Stomach smooth muscle (tissue), 2 donors: ENCODE data around the gene MBNL2.

Experiments used
- H3K27ac ChIP-seq: one replicate; pipeline ENCODE4 v1.7.0; 2013; ENCODE audit warnings: mild to moderate bottlenecking, low read length, inconsistent platforms
- H3K27me3 ChIP-seq, 2 donors: one replicate each; pipeline ENCODE4 v1.7.0; 2013; ENCODE audit warnings: low read length in 2 of 2; ENCODE audit not compliant: insufficient read depth in 2 of 2, control insufficient read depth in 1 of 2
- H3K36me3 ChIP-seq, 2 donors: one replicate each; pipeline ENCODE4 v1.7.0; 2013; ENCODE audit warnings: low read length in 2 of 2; ENCODE audit not compliant: control insufficient read depth in 2 of 2, insufficient read depth in 2 of 2
- H3K4me1 ChIP-seq: one replicate; pipeline ENCODE4 v1.7.0; 2013; ENCODE audit warnings: low read length; ENCODE audit not compliant: control insufficient read depth, insufficient read depth
- H3K4me3 ChIP-seq, 2 donors: one replicate each; pipeline ENCODE4 v1.7.0; 2013; ENCODE audit warnings: low read length in 2 of 2
- H3K9ac ChIP-seq, 2 donors: one replicate each; pipeline ENCODE4 v1.7.0; 2013; ENCODE audit warnings: low read length in 2 of 2, mild to moderate bottlenecking in 1 of 2
- H3K9me3 ChIP-seq, 2 donors: one replicate each; pipeline ENCODE4 v1.7.0; 2013; ENCODE audit warnings: low read length in 2 of 2; ENCODE audit not compliant: control insufficient read depth in 2 of 2
- donor health status: healthy.
- donor health status: Pancreatic carcinoma.

The MBNL2 gene

GRCh38 chr13:97313551-97314260 is 91.6 kb downstream of the MBNL2 start:
- H3K4me1 ChIP-seq = peaks cover 37% of the 10 kb centered on the region
- no peak overlapping the region for H3K9ac ChIP-seq
- H3K4me3 ChIP-seq = peak overlapping the region in 1 of 2 donors; percentile 3
- H3K36me3 ChIP-seq = peaks cover 0 to 2% of the 10 kb centered on the region in 2 donors
- H3K27ac ChIP-seq = no peak overlapping the region
- H3K9me3 ChIP-seq = no peaks in the 10 kb centered on the region
- H3K27me3 ChIP-seq = no peaks in the 10 kb centered on the region

GRCh38 chr13:97316390-97316789 is 94.3 kb downstream of the MBNL2 start:
- peaks cover 47% of the 10 kb centered on the region for H3K4me1 ChIP-seq
- H3K36me3 ChIP-seq = peaks cover 0 to 2% of the 10 kb centered on the region in 2 donors
- no peaks in the 10 kb centered on the region for H3K27me3 ChIP-seq
- H3K9me3 ChIP-seq = no peaks in the 10 kb centered on the region
- no peak overlapping the region for H3K9ac ChIP-seq
- H3K27ac ChIP-seq = peak overlapping the region; percentile 53
- H3K4me3 ChIP-seq = peak overlapping the region in 1 of 2 donors; percentile 12

- H3K9ac ChIP-seq = no peak overlapping the region
- H3K27ac ChIP-seq = no peak overlapping the region
- H3K4me3 ChIP-seq = no peak overlapping the region
- no peaks in the 10 kb centered on the region for H3K27me3 ChIP-seq
- H3K36me3 ChIP-seq = peaks cover 0 to 2% of the 10 kb centered on the region in 2 donors
- peaks cover 61% of the 10 kb centered on the region for H3K4me1 ChIP-seq
- H3K9me3 ChIP-seq = no peaks in the 10 kb centered on the region
These were observed 95.8 kb downstream of the MBNL2 start for GRCh38 chr13:97317933-97318332.

- Histone ChIP-seq H3K4me1 (peaks cover 63% of the 10 kb centered on the region), H3K36me3 (peaks cover 0 to 2% of the 10 kb centered on the region in 2 donors), H3K9ac (peak overlapping the region in 1 of 2 donors; percentile 29), H3K27ac (peak overlapping the region; percentile 53), H3K4me3 (no peak overlapping the region), H3K9me3 (no peaks in the 10 kb centered on the region), H3K27me3 (no peaks in the 10 kb centered on the region)
These were observed 96.4 kb downstream of the MBNL2 start for GRCh38 chr13:97318532-97318931.

GRCh38 chr13:97319113-97319720 is 97.1 kb downstream of the MBNL2 start:
- H3K4me1 ChIP-seq = peaks cover 60% of the 10 kb centered on the region
- H3K27ac ChIP-seq = peak overlapping the region; percentile 53
- no peaks in the 10 kb centered on the region for H3K27me3 ChIP-seq
- H3K9ac ChIP-seq = peak overlapping the region in 1 of 2 donors; percentile 13
- peak overlapping the region in 1 of 2 donors; percentile 22 for H3K4me3 ChIP-seq
- no peaks in the 10 kb centered on the region for H3K36me3 ChIP-seq
- no peaks in the 10 kb centered on the region for H3K9me3 ChIP-seq

- H3K4me1 ChIP-seq = peaks cover 65% of the 10 kb centered on the region
- H3K9me3 ChIP-seq = no peaks in the 10 kb centered on the region
- H3K4me3 ChIP-seq = peak overlapping the region; percentile 31 to 50
- H3K9ac ChIP-seq = no peak overlapping the region
- no peaks in the 10 kb centered on the region for H3K27me3 ChIP-seq
- no peaks in the 10 kb centered on the region for H3K36me3 ChIP-seq
- peak overlapping the region; percentile 58 for H3K27ac ChIP-seq
These were observed 99.0 kb downstream of the MBNL2 start for GRCh38 chr13:97321101-97321500.

- no peaks in the 10 kb centered on the region for H3K27me3 ChIP-seq
- no peaks in the 10 kb centered on the region for H3K36me3 ChIP-seq
- H3K4me3 ChIP-seq = peak overlapping the region; percentile 31 to 50
- H3K27ac ChIP-seq = peak overlapping the region; percentile 58
- peaks cover 59% of the 10 kb centered on the region for H3K4me1 ChIP-seq
- H3K9ac ChIP-seq = peak overlapping the region in 1 of 2 donors; percentile 21
- H3K9me3 ChIP-seq = no peaks in the 10 kb centered on the region
These were observed 99.6 kb downstream of the MBNL2 start for GRCh38 chr13:97321616-97322321.

- Histone ChIP-seq H3K27ac (peak overlapping the region; percentile 0), H3K4me3 (no peak overlapping the region), H3K9me3 (no peaks in the 10 kb centered on the region), H3K36me3 (no peaks in the 10 kb centered on the region), H3K9ac (no peak overlapping the region), H3K27me3 (no peaks in the 10 kb centered on the region), H3K4me1 (peaks cover 62% of the 10 kb centered on the region)
These were observed 100.7 kb downstream of the MBNL2 start for GRCh38 chr13:97322740-97323342.

- no peaks in the 10 kb centered on the region for H3K27me3 ChIP-seq
- no peak overlapping the region for H3K27ac ChIP-seq
- no peaks in the 10 kb centered on the region for H3K9me3 ChIP-seq
- no peak overlapping the region for H3K4me3 ChIP-seq
- peaks cover 58% of the 10 kb centered on the region for H3K4me1 ChIP-seq
- H3K9ac ChIP-seq = no peak overlapping the region
- no peaks in the 10 kb centered on the region for H3K36me3 ChIP-seq
These were observed 102.0 kb downstream of the MBNL2 start for GRCh38 chr13:97324115-97324514.

GRCh38 chr13:97325738-97326137 is 103.6 kb downstream of the MBNL2 start:
- H3K27ac ChIP-seq = no peak overlapping the region
- H3K36me3 ChIP-seq = no peaks in the 10 kb centered on the region
- H3K9ac ChIP-seq = no peak overlapping the region
- no peaks in the 10 kb centered on the region for H3K9me3 ChIP-seq
- H3K4me1 ChIP-seq = peaks cover 68% of the 10 kb centered on the region
- H3K4me3 ChIP-seq = no peak overlapping the region
- no peaks in the 10 kb centered on the region for H3K27me3 ChIP-seq
